ENCODE data around the gene PGP. TPM values are rescaled to one million over a fixed set of nuclear protein-coding genes. Genes with fewer than 3 reads are reported as not detected.

The PGP gene
- total RNA-seq, 6 experiments from 2014 or later: 12.8 to 17.8 (median 15.1) TPM

DNA sequence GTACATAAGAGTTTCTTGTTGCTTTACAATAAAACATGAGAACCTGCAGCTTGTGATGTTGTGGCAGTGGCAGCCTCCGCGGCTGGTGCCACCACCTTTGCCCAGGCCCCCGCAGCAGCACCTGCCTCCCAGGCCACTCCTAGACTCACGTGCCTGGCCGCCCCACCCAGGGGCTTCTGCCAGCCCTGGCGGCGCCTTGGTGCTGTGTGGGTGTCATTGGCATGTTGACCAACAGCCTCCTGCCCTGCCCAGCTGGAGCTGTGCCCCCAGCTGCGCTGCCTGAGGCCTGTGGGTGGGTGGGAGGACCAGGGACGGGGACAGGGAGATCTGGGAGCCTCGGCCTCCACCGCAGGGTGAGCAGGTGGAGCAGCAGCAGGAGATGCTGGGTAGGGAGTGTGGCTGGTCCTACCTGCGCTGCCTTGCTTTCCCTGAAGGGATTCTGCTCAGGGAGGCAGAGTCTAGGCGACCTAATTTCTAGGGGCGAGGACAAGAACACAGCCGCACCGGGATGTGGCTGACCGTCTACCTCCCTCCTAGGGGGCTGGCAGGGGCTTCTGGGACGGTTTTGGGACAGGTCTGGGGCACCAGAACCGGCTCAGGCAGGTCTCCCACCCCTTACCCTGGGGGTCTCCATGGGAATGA is 21.2 kb upstream of the PGP start:
- Mint-ChIP-seq H3K27ac (no peak overlapping the region), H3K9me3 (no peaks in the 10 kb centered on the region), H3K36me3 (ENCODE audit: low read depth) (peaks cover 4% of the 10 kb centered on the region; the same call in 1 of the 2 replicates), H3K4me3 (no peak overlapping the region), H3K4me1 (ENCODE audit: low read depth) (no peaks in the 10 kb centered on the region), H3K27me3 (ENCODE audit: insufficient read depth) (no peaks in the 10 kb centered on the region; the same call in none of the 2 replicates)
- DNase-seq: no peak
- TF ChIP-seq, protein P1, sequence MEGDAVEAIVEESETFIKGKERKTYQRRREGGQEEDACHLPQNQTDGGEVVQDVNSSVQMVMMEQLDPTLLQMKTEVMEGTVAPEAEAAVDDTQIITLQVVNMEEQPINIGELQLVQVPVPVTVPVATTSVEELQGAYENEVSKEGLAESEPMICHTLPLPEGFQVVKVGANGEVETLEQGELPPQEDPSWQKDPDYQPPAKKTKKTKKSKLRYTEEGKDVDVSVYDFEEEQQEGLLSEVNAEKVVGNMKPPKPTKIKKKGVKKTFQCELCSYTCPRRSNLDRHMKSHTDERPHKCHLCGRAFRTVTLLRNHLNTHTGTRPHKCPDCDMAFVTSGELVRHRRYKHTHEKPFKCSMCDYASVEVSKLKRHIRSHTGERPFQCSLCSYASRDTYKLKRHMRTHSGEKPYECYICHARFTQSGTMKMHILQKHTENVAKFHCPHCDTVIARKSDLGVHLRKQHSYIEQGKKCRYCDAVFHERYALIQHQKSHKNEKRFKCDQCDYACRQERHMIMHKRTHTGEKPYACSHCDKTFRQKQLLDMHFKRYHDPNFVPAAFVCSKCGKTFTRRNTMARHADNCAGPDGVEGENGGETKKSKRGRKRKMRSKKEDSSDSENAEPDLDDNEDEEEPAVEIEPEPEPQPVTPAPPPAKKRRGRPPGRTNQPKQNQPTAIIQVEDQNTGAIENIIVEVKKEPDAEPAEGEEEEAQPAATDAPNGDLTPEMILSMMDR (IDR thresholded peaks at IDR 0.05): no peak

DNA sequence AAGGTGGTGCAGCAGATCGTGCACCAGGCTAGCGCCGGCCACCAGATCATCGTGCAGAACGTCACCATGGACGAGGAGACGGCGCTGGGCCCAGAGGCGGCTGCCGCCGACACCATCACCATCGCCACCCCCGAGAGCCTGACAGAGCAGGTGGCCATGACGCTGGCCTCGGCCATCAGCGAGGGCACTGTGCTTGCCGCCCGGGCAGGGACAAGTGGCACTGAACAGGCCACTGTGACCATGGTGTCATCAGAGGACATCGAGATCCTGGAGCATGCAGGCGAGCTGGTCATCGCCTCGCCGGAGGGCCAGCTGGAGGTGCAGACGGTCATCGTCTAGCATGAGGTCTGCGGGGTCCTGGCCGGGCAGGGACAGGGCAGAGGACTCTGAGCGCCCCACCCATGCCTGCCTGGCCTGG is 20.6 kb upstream of the PGP start:
- Mint-ChIP-seq H3K36me3 (ENCODE audit: low read depth) (peaks cover 4% of the 10 kb centered on the region; the same call in 1 of the 2 replicates), H3K27me3 (ENCODE audit: insufficient read depth) (no peaks in the 10 kb centered on the region; the same call in none of the 2 replicates), H3K4me3 (no peak overlapping the region), H3K27ac (no peak overlapping the region), H3K4me1 (ENCODE audit: low read depth) (no peaks in the 10 kb centered on the region), H3K9me3 (no peaks in the 10 kb centered on the region)
- no peak for DNase-seq
- TF ChIP-seq, protein P1 (IDR thresholded peaks at IDR 0.05): no peak

DNA sequence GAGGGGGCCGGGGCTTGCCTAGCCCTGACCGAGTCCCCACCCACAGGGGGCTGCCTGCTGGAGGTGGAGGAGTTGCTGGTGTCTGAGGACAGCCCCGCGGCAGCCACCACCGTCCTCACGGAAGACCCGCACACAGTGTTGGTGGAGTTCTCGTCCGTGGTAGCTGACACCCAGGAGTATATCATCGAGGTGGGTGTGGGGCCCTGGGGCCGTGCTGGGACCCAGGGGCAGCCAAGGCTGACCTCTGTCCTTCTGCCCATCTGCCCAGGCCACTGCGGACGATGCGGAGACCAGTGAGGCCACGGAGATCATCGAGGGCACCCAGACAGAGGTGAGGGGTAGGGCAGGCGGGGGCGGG is 20.2 kb upstream of the PGP start:
- H3K36me3 Mint-ChIP-seq (ENCODE audit: low read depth): peaks cover 4% of the 10 kb centered on the region; the same call in 1 of the 2 replicates
- no peaks in the 10 kb centered on the region for H3K4me1 Mint-ChIP-seq (ENCODE audit: low read depth)
- no peaks in the 10 kb centered on the region; the same call in none of the 2 replicates for H3K27me3 Mint-ChIP-seq (ENCODE audit: insufficient read depth)
- no peak overlapping the region for H3K4me3 Mint-ChIP-seq
- no peak for DNase-seq
- H3K9me3 Mint-ChIP-seq: no peaks in the 10 kb centered on the region
- no peak overlapping the region for H3K27ac Mint-ChIP-seq
- TF ChIP-seq, protein P1 (IDR thresholded peaks at IDR 0.05): no peak

DNA sequence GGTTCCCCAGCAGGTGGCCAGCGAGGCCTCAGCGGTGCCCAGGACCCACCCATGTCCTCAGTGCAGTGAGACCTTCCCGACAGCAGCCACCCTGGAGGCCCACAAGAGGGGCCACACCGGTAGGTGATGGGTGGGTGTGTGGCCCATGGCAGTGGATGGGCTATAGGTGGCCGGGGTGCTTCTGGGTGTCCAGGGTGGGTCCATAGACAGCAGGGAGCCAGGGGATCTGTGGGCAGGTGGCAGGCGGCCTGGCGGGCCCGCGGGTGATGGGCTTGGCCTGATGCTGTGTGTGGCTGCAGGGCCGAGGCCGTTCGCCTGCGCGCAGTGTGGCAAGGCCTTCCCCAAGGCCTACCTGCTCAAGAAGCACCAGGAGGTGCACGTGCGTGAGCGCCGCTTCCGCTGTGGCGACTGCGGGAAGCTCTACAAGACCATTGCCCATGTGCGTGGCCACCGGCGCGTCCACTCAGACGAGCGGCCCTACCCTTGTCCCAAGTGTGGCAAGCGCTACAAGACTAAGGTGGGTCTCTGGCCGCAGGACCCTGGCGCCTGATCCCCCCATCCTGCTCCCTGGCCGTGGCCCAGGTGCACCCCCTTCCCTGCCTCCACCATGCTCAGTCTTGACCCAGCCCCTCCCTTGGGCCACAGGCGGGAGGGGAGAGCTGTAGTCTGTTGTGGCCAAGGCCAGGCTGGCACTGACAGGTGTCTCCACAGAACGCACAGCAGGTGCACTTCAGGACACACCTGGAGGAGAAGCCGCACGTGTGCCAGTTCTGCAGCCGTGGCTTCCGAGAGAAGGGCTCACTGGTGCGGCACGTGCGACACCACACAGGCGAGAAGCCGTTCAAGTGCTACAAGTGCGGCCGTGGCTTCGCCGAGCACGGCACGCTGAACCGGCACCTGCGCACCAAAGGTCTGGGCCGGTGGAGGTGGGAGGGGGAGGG is 19.5 kb upstream of the PGP start:
- Mint-ChIP-seq H3K27me3 (ENCODE audit: insufficient read depth) (no peaks in the 10 kb centered on the region; the same call in none of the 2 replicates), H3K4me1 (ENCODE audit: low read depth) (no peaks in the 10 kb centered on the region), H3K36me3 (ENCODE audit: low read depth) (peaks cover 4% of the 10 kb centered on the region; the same call in 1 of the 2 replicates), H3K9me3 (no peaks in the 10 kb centered on the region), H3K27ac (no peak overlapping the region), H3K4me3 (no peak overlapping the region)
- TF ChIP-seq, protein P1 (IDR thresholded peaks at IDR 0.05): peak; percentile 34
- DNase-seq: no peak

DNA sequence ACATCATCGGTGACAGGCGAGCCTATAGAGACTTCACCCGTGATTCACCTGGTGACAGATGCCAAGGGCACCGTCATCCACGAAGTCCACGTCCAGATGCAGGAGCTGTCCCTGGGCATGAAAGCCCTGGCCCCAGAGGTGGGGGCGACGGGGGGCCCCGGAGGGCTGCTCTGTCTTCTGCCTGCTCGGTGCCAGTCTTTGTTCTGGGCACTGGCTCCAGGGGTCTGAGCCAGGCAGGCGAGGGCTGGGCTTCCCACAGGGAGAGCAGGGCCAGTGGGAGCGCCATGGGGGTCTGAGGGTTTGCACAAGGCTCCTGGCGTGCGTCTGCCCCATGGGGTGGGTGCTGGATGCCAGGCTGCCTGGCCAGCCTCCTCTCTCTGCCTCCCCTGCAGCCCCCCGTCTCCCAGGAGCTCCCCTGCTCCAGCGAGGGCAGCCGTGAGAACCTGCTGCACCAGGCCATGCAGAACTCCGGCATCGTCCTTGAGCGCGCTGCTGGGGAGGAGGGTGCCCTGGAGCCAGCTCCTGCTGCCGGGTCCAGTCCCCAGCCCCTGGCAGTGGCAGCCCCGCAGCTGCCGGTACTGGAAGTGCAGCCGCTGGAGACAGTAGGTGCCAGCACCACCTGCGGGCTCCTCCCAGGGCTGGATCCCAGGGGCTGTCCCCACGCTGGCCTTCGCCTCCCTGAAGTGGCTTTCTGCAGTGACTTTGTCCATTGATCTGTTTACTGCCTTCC is 18.6 kb upstream of the PGP start:
- TF ChIP-seq, protein P1 (IDR thresholded peaks at IDR 0.05): no peak
- Mint-ChIP-seq H3K27ac (no peak overlapping the region), H3K4me1 (ENCODE audit: low read depth) (no peaks in the 10 kb centered on the region), H3K36me3 (ENCODE audit: low read depth) (peaks cover 4% of the 10 kb centered on the region; the same call in 1 of the 2 replicates), H3K9me3 (no peaks in the 10 kb centered on the region), H3K27me3 (ENCODE audit: insufficient read depth) (no peaks in the 10 kb centered on the region; the same call in none of the 2 replicates), H3K4me3 (no peak overlapping the region)
- DNase-seq: no peak

Data from HFFc6 (cell line).